Body of pancreas (tissue), 4 donors: Measurements from ENCODE around the gene ADCY3. TPM values are rescaled to one million over a fixed set of nuclear protein-coding genes. Genes with fewer than 3 reads are reported as not detected.

Source experiments
- ATAC-seq: fragments of 150-250 bp; one replicate; pipeline ENCODE4 v1.9.1; 2016
- DNase-seq, 4 donors: peaks; one replicate each; pipeline ENCODE4 v3.0.0-alpha.2; 2019
- H3K27ac ChIP-seq, 4 donors: fragments of 200-600 bp; sonication (generic); 1 replicate in 3 of 4; 2 replicates in 1 of 4; pipeline versions ENCODE4 v1.5.1 to v1.6.1; 2016 to 2019; ENCODE audit warnings: mild to moderate bottlenecking in 1 of 4, mixed read lengths in 1 of 4, moderate library complexity in 1 of 4
- H3K27me3 ChIP-seq, 2 donors: fragments of 200-600 bp; sonication (generic); one replicate each; pipeline ENCODE4 v1.6.0; 2016; ENCODE audit warnings: mild to moderate bottlenecking in 1 of 2
- H3K36me3 ChIP-seq, 2 donors: fragments of 200-600 bp; sonication (generic); replicated peaks in 1 of 2; 2 replicates each; pipeline ENCODE4 v1.5.1; 2016; ENCODE audit warnings: low read depth in 2 of 2; ENCODE audit not compliant: insufficient read depth in 1 of 2
- H3K4me1 ChIP-seq: fragments of 200-600 bp; sonication (generic); one replicate; pipeline ENCODE4 v1.6.0; 2016
- H3K4me3 ChIP-seq, 2 donors: fragments of 200-600 bp; sonication (generic); 1 replicate in 1 of 2; 2 replicates in 1 of 2; pipeline ENCODE4 v1.5.1; 2016 to 2019
- H3K9me3 ChIP-seq, 3 donors: fragments of 200-600 bp; sonication (generic); 1 replicate in 2 of 3; 2 replicates in 1 of 3; pipeline ENCODE4 v1.5.1; 2016
- CTCF ChIP-seq, 7 experiments: fragments of 450-650 bp in 4 of 7; fragments of 200-600 bp in 3 of 7; sonication (generic) in 3 of 7; IDR thresholded peaks; one replicate each; pipeline ENCODE4 v1.5.1; 2016 to 2019; ENCODE audit warnings: antibody characterized with exemption in 7 of 7
- POLR2A ChIP-seq, 3 donors: fragments of 450-650 bp; IDR thresholded peaks; one replicate each; pipeline ENCODE4 v1.6.1; 2016; ENCODE audit warnings: antibody characterized with exemption in 3 of 3, mild to moderate bottlenecking in 2 of 3
- whole genome bisulfite sequencing, 2 donors: methylation state at CpG; one replicate each; pipeline ENCODE4 v1.1.5; 2017; 5-methylcytosine and 5-hydroxymethylcytosine counted together
- intact Hi-C: fragments of 100-400 bp; cut with DNase I; formaldehyde crosslinking; loops from one replicate; pipeline ENCODE4 v1.15.1; 2023
- total RNA-seq, 2 donors: library from RNA; depleted of rRNA; stranded (reverse); fragments of >200 nt; gene quantifications; one replicate each; pipeline ENCODE4 v1.1.0, GENCODE V29; 2016

ADCY3 gene
- total RNA-seq, 2 donors from 2014 or later, result 17.1 to 63.9 TPM

DNA sequence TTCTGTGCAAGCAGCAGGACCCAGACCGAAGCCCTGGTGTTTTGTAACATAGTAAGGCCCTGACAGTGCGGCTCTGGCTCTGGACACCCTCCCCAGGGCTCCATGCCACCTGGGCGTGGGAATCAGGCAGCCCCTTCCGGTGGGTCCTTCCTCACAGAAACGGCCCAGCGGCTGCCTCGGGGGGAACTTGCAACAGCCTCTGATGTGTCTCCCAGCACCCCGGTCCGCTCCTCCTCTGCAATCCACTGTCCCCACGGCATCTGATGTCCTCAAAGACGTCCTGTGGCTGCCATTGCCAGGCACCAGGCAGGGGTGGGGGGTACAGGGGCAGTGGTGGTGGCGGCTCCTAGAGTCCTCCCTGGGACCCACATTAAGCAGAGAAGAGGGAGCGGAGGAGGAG lies 68.0 kb downstream of the ADCY3 start:
- Histone ChIP-seq H3K4me1 (no peaks in the 10 kb centered on the region), H3K27me3 (no peaks in the 10 kb centered on the region), H3K4me3 (no peak overlapping the region), H3K36me3 (no peaks in the 10 kb centered on the region), H3K27ac (no peak overlapping the region), H3K9me3 (no peaks in the 10 kb centered on the region)
- ATAC-seq (no peak), DNase-seq (no peak)
- 87% methylated on average over 13 of the region's 13 CpGs; no CpG with 5 or more reads in 1 of the 2 donors for WGBS, 2 donors
- intact Hi-C loops, result no loop called here
- TF ChIP-seq CTCF (IDR thresholded peaks at IDR 0.05), result no peak

DNA sequence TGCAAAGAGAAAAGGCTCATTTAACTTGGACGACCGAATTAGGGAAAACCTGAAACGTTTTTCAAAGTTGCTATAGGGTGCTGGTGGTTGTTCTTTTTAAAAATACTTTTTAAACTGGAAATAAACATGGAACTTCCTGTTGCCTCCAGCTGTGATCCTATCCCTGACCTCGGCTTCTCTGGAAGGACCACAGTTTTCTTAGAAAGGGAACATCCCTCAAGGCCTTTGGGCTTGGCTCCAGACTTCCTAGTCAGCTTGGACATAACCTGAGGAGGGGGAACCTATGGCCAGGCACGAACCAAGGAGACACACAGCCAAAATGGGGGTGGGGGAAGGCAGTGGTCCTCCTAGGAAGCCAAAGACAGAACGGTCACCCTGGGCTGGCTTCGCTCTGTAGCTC lies 69.1 kb downstream of the ADCY3 start:
- DNase-seq, result no peak
- WGBS, 2 donors, result 73 to 74% methylated on average over 7 of the region's 7 CpGs
- intact Hi-C loops, result no loop called here
- Histone ChIP-seq H3K27me3 (no peaks in the 10 kb centered on the region), H3K36me3 (no peaks in the 10 kb centered on the region), H3K27ac (no peak overlapping the region), H3K4me3 (no peak overlapping the region), H3K4me1 (no peaks in the 10 kb centered on the region), H3K9me3 (no peaks in the 10 kb centered on the region)
- no peak for ATAC-seq
- TF ChIP-seq POLR2A (IDR thresholded peaks at IDR 0.05), result no peak
- no peak for TF ChIP-seq CTCF (IDR thresholded peaks at IDR 0.05)

GRCh38 chr2:24845691-24846090 lies 74.3 kb downstream of the ADCY3 start:
- DNase-seq (no peak), ATAC-seq (no peak)
- Histone ChIP-seq H3K36me3 (no peaks in the 10 kb centered on the region), H3K27ac (no peak overlapping the region), H3K4me3 (no peak overlapping the region), H3K4me1 (no peaks in the 10 kb centered on the region), H3K27me3 (no peaks in the 10 kb centered on the region), H3K9me3 (no peaks in the 10 kb centered on the region)
- WGBS, 2 donors, result 92 to 95% methylated on average over 5 of the region's 5 CpGs
- intact Hi-C loops, result no loop called here
- TF ChIP-seq POLR2A (IDR thresholded peaks at IDR 0.05) (no peak), CTCF (IDR thresholded peaks at IDR 0.05) (no peak)

- no peaks in the 10 kb centered on the region for H3K36me3 ChIP-seq
- WGBS, 2 donors, result 87 to 92% methylated on average over 8 to 9 of the region's 9 CpGs
- ATAC-seq, result no peak
- H3K4me3 ChIP-seq, result no peak overlapping the region
- no peaks in the 10 kb centered on the region for H3K4me1 ChIP-seq
- DNase-seq, result no peak
- no peaks in the 10 kb centered on the region for H3K27me3 ChIP-seq
- no peak for TF ChIP-seq POLR2A (IDR thresholded peaks at IDR 0.05)
- no peak for TF ChIP-seq CTCF (IDR thresholded peaks at IDR 0.05)
- no peaks in the 10 kb centered on the region for H3K9me3 ChIP-seq
- no peak overlapping the region for H3K27ac ChIP-seq
- intact Hi-C loops, result no loop called here
Observed at GRCh38 chr2:24844023-24844685, 75.9 kb downstream of the ADCY3 start.

DNA sequence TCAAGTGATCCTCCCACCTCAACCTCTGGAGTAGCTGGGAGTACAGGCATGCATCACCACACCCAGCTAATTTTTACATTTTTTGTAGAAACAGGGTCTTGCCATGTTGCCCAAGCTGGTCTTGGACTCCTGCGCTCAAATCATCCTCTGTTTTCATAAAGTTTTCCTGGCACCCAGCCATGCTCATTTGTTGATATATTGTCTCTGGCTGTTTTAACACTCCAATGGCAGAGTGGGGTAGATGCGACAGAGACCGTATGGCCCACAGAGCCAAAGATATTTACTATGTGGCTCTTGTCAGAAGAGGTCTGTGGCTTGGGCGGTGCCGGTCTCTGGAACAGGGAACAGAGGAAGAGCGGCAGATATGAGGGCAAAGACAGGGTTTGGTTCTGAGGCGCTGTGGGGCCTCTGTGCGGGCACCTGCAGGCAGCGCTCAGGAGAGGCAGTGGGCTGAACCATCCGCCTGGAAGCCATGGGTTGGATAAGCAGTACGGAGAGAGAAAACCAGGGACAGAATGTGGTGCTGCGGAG lies 76.6 kb downstream of the ADCY3 start:
- Histone ChIP-seq H3K4me3 (no peak overlapping the region), H3K27ac (no peak overlapping the region), H3K27me3 (no peaks in the 10 kb centered on the region), H3K9me3 (no peaks in the 10 kb centered on the region), H3K4me1 (no peaks in the 10 kb centered on the region), H3K36me3 (no peaks in the 10 kb centered on the region)
- ATAC-seq, result no peak
- 92 to 94% methylated on average over 12 of the region's 12 CpGs for WGBS, 2 donors
- no peak for TF ChIP-seq POLR2A (IDR thresholded peaks at IDR 0.05)
- no peak for TF ChIP-seq CTCF (IDR thresholded peaks at IDR 0.05)
- no peak for DNase-seq
- intact Hi-C loops, result no loop called here
